Mesenchymal stem cell (in vitro differentiated cells and primary cell): ENCODE measurements around the gene DENND2A.
"Not testable (repeated sequence)": the region's sequence is repeated elsewhere in the genome, so short reads cannot be mapped to it uniquely, and the experiment has no call there.

Source experiments
- DNase-seq: peaks from one replicate; pipeline ENCODE4 v3.0.0-alpha.2; 2013
- H2AFZ ChIP-seq: one replicate; pipeline ENCODE4 v1.6.1; 2013; ENCODE audit warnings: low read depth, mild to moderate bottlenecking, control low read depth, inconsistent platforms, low read length, moderate library complexity
- H2AK5ac ChIP-seq: 2 replicates; pipeline ENCODE4 v1.6.1; 2013; ENCODE audit warnings: low read length, moderate library complexity, mild to moderate bottlenecking, inconsistent platforms; ENCODE audit not compliant: severe bottlenecking
- H2BK120ac ChIP-seq: one replicate; pipeline ENCODE4 v1.6.1; 2013; ENCODE audit warnings: low read depth, mild to moderate bottlenecking, inconsistent platforms, low read length, moderate library complexity
- H2BK12ac ChIP-seq, 2 experiments: one replicate each; pipeline ENCODE4 v1.6.1; 2013; ENCODE audit warnings: inconsistent platforms in 2 of 2, low read length in 2 of 2, mild to moderate bottlenecking in 2 of 2, moderate library complexity in 2 of 2, control low read depth in 1 of 2
- H2BK15ac ChIP-seq: one replicate; pipeline ENCODE4 v1.6.1; 2013; ENCODE audit warnings: mild to moderate bottlenecking, low read depth, inconsistent platforms; ENCODE audit not compliant: poor library complexity, severe bottlenecking
- H2BK5ac ChIP-seq: 2 replicates; pipeline ENCODE4 v1.6.1; 2013; ENCODE audit warnings: low read depth, mild to moderate bottlenecking, low read length, control low read depth, inconsistent platforms; ENCODE audit not compliant: poor library complexity, severe bottlenecking
- H3K14ac ChIP-seq, 2 experiments: one replicate each; pipeline ENCODE4 v1.6.1; 2013; ENCODE audit warnings: inconsistent platforms in 2 of 2, low read length in 2 of 2, control low read depth in 1 of 2, mild to moderate bottlenecking in 1 of 2, moderate library complexity in 1 of 2
- H3K18ac ChIP-seq, 2 experiments: one replicate each; pipeline ENCODE4 v1.6.1; 2013; ENCODE audit warnings: inconsistent platforms in 2 of 2, low read length in 2 of 2, control low read depth in 1 of 2, low read depth in 1 of 2, mild to moderate bottlenecking in 1 of 2
- H3K23ac ChIP-seq, 2 experiments: one replicate each; pipeline ENCODE4 v1.6.1; 2013; ENCODE audit warnings: inconsistent platforms in 2 of 2, low read length in 2 of 2, mild to moderate bottlenecking in 2 of 2, moderate library complexity in 2 of 2, control low read depth in 1 of 2
- H3K27ac ChIP-seq: 2 replicates; pipeline ENCODE4 v1.5.1; 2013; ENCODE audit warnings: mild to moderate bottlenecking, moderate library complexity, low read length, control low read depth, inconsistent platforms; ENCODE audit not compliant: poor library complexity, severe bottlenecking
- H3K27me3 ChIP-seq, 2 experiments: 2 replicates each; pipeline versions ENCODE4 v1.6.1 to v1.7.0; 2013; ENCODE audit warnings: low read length in 2 of 2, mild to moderate bottlenecking in 2 of 2, moderate library complexity in 2 of 2, control low read depth in 1 of 2, inconsistent platforms in 1 of 2; ENCODE audit not compliant: control insufficient read depth in 1 of 2, insufficient read depth in 1 of 2
- H3K36me3 ChIP-seq, 2 experiments: 2 replicates each; pipeline versions ENCODE4 v1.6.1 to v1.7.0; 2013; ENCODE audit warnings: low read length in 2 of 2, control low read depth in 1 of 2, inconsistent platforms in 1 of 2, low read depth in 1 of 2, mild to moderate bottlenecking in 1 of 2; ENCODE audit not compliant: insufficient read depth in 2 of 2, control insufficient read depth in 1 of 2
- H3K4ac ChIP-seq, 2 experiments: one replicate each; pipeline ENCODE4 v1.6.1; 2013; ENCODE audit warnings: inconsistent platforms in 2 of 2, low read length in 2 of 2, mild to moderate bottlenecking in 2 of 2, moderate library complexity in 2 of 2, control low read depth in 1 of 2, low read depth in 1 of 2
- H3K4me1 ChIP-seq: 2 replicates; pipeline ENCODE4 v1.6.1; 2013; ENCODE audit warnings: low read depth, low read length, control low read depth; ENCODE audit not compliant: control insufficient read depth, insufficient read depth
- H3K4me2 ChIP-seq: 2 replicates; pipeline ENCODE4 v1.6.1; 2013; ENCODE audit warnings: low read length, mild to moderate bottlenecking, inconsistent platforms; ENCODE audit not compliant: poor library complexity, severe bottlenecking
- H3K4me3 ChIP-seq, 2 experiments: 2 replicates each; pipeline versions ENCODE4 v1.5.1 to v1.7.0; 2013; ENCODE audit warnings: low read length in 2 of 2, mild to moderate bottlenecking in 2 of 2, control low read depth in 1 of 2, low read depth in 1 of 2; ENCODE audit not compliant: insufficient read depth in 1 of 2
- H3K79me1 ChIP-seq: replicated peaks from 2 replicates; pipeline ENCODE4 v1.6.1; 2013; ENCODE audit warnings: mild to moderate bottlenecking, control low read depth, low read length, inconsistent platforms; ENCODE audit not compliant: poor library complexity, severe bottlenecking
- H3K9ac ChIP-seq: 2 replicates; pipeline ENCODE4 v1.7.0; 2013; ENCODE audit warnings: mild to moderate bottlenecking, low read length, moderate library complexity
- H3K9me3 ChIP-seq: 2 replicates; pipeline ENCODE4 v1.7.0; 2013; ENCODE audit warnings: mild to moderate bottlenecking, low read length; ENCODE audit not compliant: control insufficient read depth
- H4K8ac ChIP-seq: one replicate; pipeline ENCODE4 v1.6.1; 2013; ENCODE audit warnings: inconsistent platforms, mild to moderate bottlenecking, low read length, moderate library complexity
- H4K91ac ChIP-seq: one replicate; pipeline ENCODE4 v1.6.1; 2013; ENCODE audit warnings: mild to moderate bottlenecking, low read length, inconsistent platforms
- WGBS: methylation state at CpG from one replicate; pipeline ENCODE4 v1.1.7; 2013; ENCODE audit warnings: mixed read lengths; 5-methylcytosine and 5-hydroxymethylcytosine counted together

Gene DENND2A

GRCh38 chr7:140669862-140670261 is 29.2 kb upstream of the DENND2A start:
- not testable (repeated sequence) for H3K9ac ChIP-seq, H3K27ac ChIP-seq, H3K23ac ChIP-seq, H2BK120ac ChIP-seq, H2AFZ ChIP-seq, DNase-seq, H3K14ac ChIP-seq, H2BK12ac ChIP-seq, H3K4me3 ChIP-seq, H2AK5ac ChIP-seq, H3K79me1 ChIP-seq, H3K27me3 ChIP-seq, H4K91ac ChIP-seq, H3K18ac ChIP-seq, H3K4me2 ChIP-seq, H2BK15ac ChIP-seq, H3K36me3 ChIP-seq, H2BK5ac ChIP-seq, H3K4ac ChIP-seq, H3K9me3 ChIP-seq, H4K8ac ChIP-seq
- WGBS = 92% methylated on average over 9 of the region's 10 CpGs
- peaks cover 15% of the 10 kb centered on the region for H3K4me1 ChIP-seq

GRCh38 chr7:140669352-140669751 is 28.7 kb upstream of the DENND2A start:
- no peak overlapping the region for H2BK5ac ChIP-seq
- H3K4me3 ChIP-seq = no peak overlapping the region
- H3K36me3 ChIP-seq = no peaks in the 10 kb centered on the region
- H2BK12ac ChIP-seq = no peak overlapping the region
- 89% methylated on average over 3 of the region's 3 CpGs for WGBS
- no peak overlapping the region for H4K91ac ChIP-seq
- H3K4me1 ChIP-seq = peaks cover 13% of the 10 kb centered on the region
- H4K8ac ChIP-seq = no peak overlapping the region
- no peak overlapping the region for H2BK120ac ChIP-seq
- no peak overlapping the region for H3K9ac ChIP-seq
- no peaks in the 10 kb centered on the region for H3K9me3 ChIP-seq
- peaks cover 3% of the 10 kb centered on the region for H3K79me1 ChIP-seq
- no peak for DNase-seq
- H3K23ac ChIP-seq = no peak overlapping the region
- H3K18ac ChIP-seq = no peak overlapping the region
- no peak overlapping the region for H2AFZ ChIP-seq
- no peak overlapping the region for H3K14ac ChIP-seq
- H3K4me2 ChIP-seq = no peak overlapping the region
- H3K27ac ChIP-seq = no peak overlapping the region
- no peak overlapping the region for H2AK5ac ChIP-seq
- H3K4ac ChIP-seq = no peak overlapping the region
- H2BK15ac ChIP-seq = no peak overlapping the region
- no peaks in the 10 kb centered on the region for H3K27me3 ChIP-seq

- Histone ChIP-seq H3K36me3 (no peaks in the 10 kb centered on the region), H3K4me3 (no peak overlapping the region), H2AK5ac (no peak overlapping the region), H3K9me3 (no peaks in the 10 kb centered on the region), H3K18ac (no peak overlapping the region), H3K27me3 (no peaks in the 10 kb centered on the region), H2BK12ac (no peak overlapping the region), H3K4me1 (peaks cover 8% of the 10 kb centered on the region), H4K8ac (no peak overlapping the region), H2BK5ac (no peak overlapping the region), H2BK15ac (no peak overlapping the region), H2BK120ac (no peak overlapping the region), H2AFZ (no peak overlapping the region), H3K23ac (no peak overlapping the region), H3K9ac (no peak overlapping the region), H3K4ac (no peak overlapping the region), H3K79me1 (peaks cover 1% of the 10 kb centered on the region), H4K91ac (no peak overlapping the region), H3K14ac (no peak overlapping the region), H3K4me2 (no peak overlapping the region), H3K27ac (no peak overlapping the region)
- DNase-seq = no peak
- no CpG with 5 or more reads among the region's 1 CpG for WGBS
Measured at GRCh38 chr7:140668641-140669040, 28.0 kb upstream of the DENND2A start.

- Histone ChIP-seq H3K23ac (no peak overlapping the region), H2BK15ac (no peak overlapping the region), H3K4ac (no peak overlapping the region), H3K14ac (no peak overlapping the region), H2BK5ac (no peak overlapping the region), H2AFZ (no peak overlapping the region), H4K91ac (no peak overlapping the region), H3K79me1 (no peaks in the 10 kb centered on the region), H4K8ac (no peak overlapping the region), H3K4me1 (no peaks in the 10 kb centered on the region), H3K9me3 (no peaks in the 10 kb centered on the region), H2BK120ac (no peak overlapping the region), H3K36me3 (no peaks in the 10 kb centered on the region), H2AK5ac (no peak overlapping the region), H3K4me2 (no peak overlapping the region), H3K4me3 (no peak overlapping the region), H2BK12ac (no peak overlapping the region), H3K27ac (no peak overlapping the region), H3K18ac (no peak overlapping the region), H3K27me3 (no peaks in the 10 kb centered on the region), H3K9ac (no peak overlapping the region)
- DNase-seq = no peak
- WGBS = 90% methylated on average over 1 of the region's 1 CpG
Measured at GRCh38 chr7:140667476-140667875, 26.9 kb upstream of the DENND2A start.
